ENCODE data around the gene TGIF2.

DNA sequence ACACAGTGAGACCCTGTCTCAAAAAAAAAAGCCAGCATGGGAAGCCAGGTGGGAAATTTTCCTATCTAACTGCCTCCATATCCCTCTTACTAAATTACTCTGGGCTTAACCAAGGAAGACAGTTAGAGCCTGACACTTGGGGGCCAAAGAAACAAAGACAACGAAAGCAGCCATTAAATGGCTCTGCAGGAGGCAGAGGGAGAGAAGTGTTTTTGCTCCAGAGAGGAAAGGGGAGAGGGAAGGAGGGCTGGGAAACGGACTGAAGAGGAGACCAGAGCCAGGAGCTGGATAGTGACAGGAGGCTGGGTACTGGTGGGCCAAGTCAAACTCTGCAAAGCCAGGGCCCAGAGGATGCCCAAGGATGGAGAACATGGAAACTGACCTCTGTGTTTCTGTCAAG lies 10.7 kb upstream of the TGIF2 start:
- TF ChIP-seq ZNF274 (IDR thresholded peaks at IDR 0.05; ENCODE audit: low read depth, low read length), result no peak
- TF ChIP-seq YY1 (IDR thresholded peaks at IDR 0.05; ENCODE audit: insufficient read depth, insufficient read length), result no peak
- TF ChIP-seq SUZ12 (IDR thresholded peaks at IDR 0.05; ENCODE audit: extremely low read depth, insufficient read depth, insufficient read length), result no peak

Measured in NT2/D1 (cell line).